MV-4-11 (cell line): ENCODE data around the gene LOXHD1.
A peak's percentile ranks its signal among the peaks of the same experiment; 100 is the strongest.

Source experiments
- DNase-seq: peaks from one replicate; lab custom pipeline; 2025; lab: John Stamatoyannopoulos, UW

Gene LOXHD1

GRCh38 chr18:46676182-46676835 is 19.3 kb upstream of the LOXHD1 start:
- DNase-seq: no peak

GRCh38 chr18:46675112-46675511 is 18.1 kb upstream of the LOXHD1 start:
- no peak for DNase-seq

- DNase-seq: peak; percentile 79
These were observed 15.3 kb upstream of the LOXHD1 start for GRCh38 chr18:46672062-46672970.

GRCh38 chr18:46668694-46669093 is 11.7 kb upstream of the LOXHD1 start:
- DNase-seq: no peak

GRCh38 chr18:46668135-46668534 is 11.1 kb upstream of the LOXHD1 start:
- DNase-seq: no peak

- no peak for DNase-seq
These were observed 6.5 kb upstream of the LOXHD1 start for GRCh38 chr18:46663539-46663938.

- no peak for DNase-seq
These were observed 4.1 kb upstream of the LOXHD1 start for GRCh38 chr18:46660957-46661749.

- no peak for DNase-seq
These were observed 2.5 kb upstream of the LOXHD1 start for GRCh38 chr18:46659484-46659883.

GRCh38 chr18:46656326-46657114 is 500 bp downstream of the LOXHD1 start:
- no peak for DNase-seq

GRCh38 chr18:46652372-46652771 is 4.6 kb downstream of the LOXHD1 start:
- no peak for DNase-seq

- DNase-seq: no peak
These were observed 6.3 kb downstream of the LOXHD1 start for GRCh38 chr18:46650681-46651080.

- no peak for DNase-seq
These were observed 7.8 kb downstream of the LOXHD1 start for GRCh38 chr18:46649071-46649862.

- no peak for DNase-seq
These were observed 10.6 kb downstream of the LOXHD1 start for GRCh38 chr18:46646468-46646867.

- DNase-seq: no peak
These were observed 14.5 kb downstream of the LOXHD1 start for GRCh38 chr18:46642561-46642960.

- no peak for DNase-seq
These were observed 15.1 kb downstream of the LOXHD1 start for GRCh38 chr18:46641917-46642316.

GRCh38 chr18:46639386-46639785 is 17.6 kb downstream of the LOXHD1 start:
- no peak for DNase-seq

GRCh38 chr18:46636040-46636630 is 20.9 kb downstream of the LOXHD1 start:
- no peak for DNase-seq

- no peak for DNase-seq
These were observed 24.5 kb downstream of the LOXHD1 start for GRCh38 chr18:46632401-46633071.

GRCh38 chr18:46630991-46631390 is 26.0 kb downstream of the LOXHD1 start:
- no peak for DNase-seq

GRCh38 chr18:46630160-46630559 is 26.9 kb downstream of the LOXHD1 start:
- DNase-seq: peak; percentile 72
